IMR-90 (cell line): ENCODE measurements around the gene VPS26C.

ENCODE experiments used
- BHLHE40 ChIP-seq: fragments of 150-350 bp; IDR thresholded peaks from 2 replicates; pipeline ENCODE4 v1.6.1; 2016; ENCODE audit warnings: mild to moderate bottlenecking, low read depth, low read length
- CEBPB ChIP-seq: IDR thresholded peaks from 2 replicates; pipeline ENCODE4 v1.6.1; 2012; ENCODE audit warnings: low read depth, low read length, improper control_type of control experiment
- CHD1 ChIP-seq: IDR thresholded peaks from 2 replicates; pipeline ENCODE4 v1.6.1; 2012; ENCODE audit warnings: low read depth, low read length, improper control_type of control experiment
- CTCF ChIP-seq: conservative IDR thresholded peaks from 2 replicates; pipeline ENCODE4 v1.5.1; 2012; ENCODE audit warnings: mild to moderate bottlenecking, low read depth, low read length, improper control_type of control experiment
- ELK1 ChIP-seq: fragments of 150-350 bp; IDR thresholded peaks from 2 replicates; pipeline ENCODE4 v1.6.1; 2016; ENCODE audit warnings: low read depth, mild to moderate bottlenecking, low read length, moderate library complexity, borderline replicate concordance
- MAFK ChIP-seq: IDR thresholded peaks from 2 replicates; pipeline ENCODE4 v1.6.1; 2012; ENCODE audit warnings: low read depth, low read length, improper control_type of control experiment
- MAZ ChIP-seq: IDR thresholded peaks from 2 replicates; pipeline ENCODE4 v1.6.1; 2012; ENCODE audit warnings: low read depth, mild to moderate bottlenecking, low read length, improper control_type of control experiment, moderate library complexity, borderline replicate concordance
- MXI1 ChIP-seq: IDR thresholded peaks from 2 replicates; pipeline ENCODE4 v1.6.1; 2012; ENCODE audit warnings: low read depth, mild to moderate bottlenecking, low read length, moderate library complexity, borderline replicate concordance
- POLR2A ChIP-seq: IDR thresholded peaks from 2 replicates; pipeline ENCODE4 v1.6.1; 2012; ENCODE audit warnings: mild to moderate bottlenecking, low read depth, low read length
- RAD21 ChIP-seq: IDR thresholded peaks from 2 replicates; pipeline ENCODE4 v1.6.1; 2012; ENCODE audit warnings: low read length, improper control_type of control experiment
- RCOR1 ChIP-seq: IDR thresholded peaks from 2 replicates; pipeline ENCODE4 v1.6.1; 2012; ENCODE audit warnings: mild to moderate bottlenecking, low read length, improper control_type of control experiment; ENCODE audit not compliant: insufficient replicate concordance
- RFX5 ChIP-seq: IDR thresholded peaks from 2 replicates; pipeline ENCODE4 v1.8.0; 2012; ENCODE audit warnings: low read depth, mild to moderate bottlenecking, low read length, moderate library complexity
- SMC3 ChIP-seq: fragments of 150-350 bp; IDR thresholded peaks from 2 replicates; pipeline ENCODE4 v1.6.1; 2016; ENCODE audit warnings: low read depth, mild to moderate bottlenecking, antibody characterized with exemption, low read length, moderate library complexity
- USF2 ChIP-seq: fragments of 150-350 bp; IDR thresholded peaks from 2 replicates; pipeline ENCODE4 v1.6.1; 2017; ENCODE audit warnings: mild to moderate bottlenecking, antibody characterized with exemption, low read length, low read depth

- TF ChIP-seq CTCF, result no peak
- TF ChIP-seq RCOR1, result no peak
- TF ChIP-seq POLR2A, result no peak
- TF ChIP-seq MAZ, result no peak
- TF ChIP-seq CEBPB, result no peak
- no peak for TF ChIP-seq SMC3
- no peak for TF ChIP-seq USF2
- no peak for TF ChIP-seq CHD1
- TF ChIP-seq MAFK, result no peak
- TF ChIP-seq RAD21, result no peak
- no peak for TF ChIP-seq MXI1
- TF ChIP-seq ELK1, result no peak
- TF ChIP-seq BHLHE40, result no peak
- TF ChIP-seq RFX5, result no peak
Observed at GRCh38 chr21:37248298-37248697, 18.8 kb downstream of the VPS26C start.
